BJ (cell line): ENCODE results near the gene FES. TPM values are rescaled to one million over a fixed set of nuclear protein-coding genes. Genes with fewer than 3 reads are reported as not detected.
A peak's percentile ranks its signal among the peaks of the same experiment; 100 is the strongest.

Experiments used
- CTCF ChIA-PET: fragments of 350-600 bp; formaldehyde crosslinking; extraction: SDS; loops from one replicate; lab custom pipeline; 2021; ENCODE audit warnings: antibody characterized with exemption, inconsistent platforms; lab: Yijun Ruan, JAX
- POLR2A ChIA-PET: fragments of 300-600 bp; sonication (Branson Sonifier 250); formaldehyde crosslinking; extraction: SDS; loops from one replicate; lab custom pipeline; 2021; ENCODE audit warnings: antibody characterized with exemption; lab: Charles Lee
- DNase-seq: peaks from one replicate; pipeline ENCODE4 v3.0.0-alpha.2; 2011; ENCODE audit warnings: low read depth
- H3K27me3 ChIP-seq: 2 replicates; pipeline ENCODE4 v1.6.0; 2011; ENCODE audit warnings: low read length; ENCODE audit not compliant: control insufficient read depth, insufficient read depth
- H3K36me3 ChIP-seq: 2 replicates; pipeline ENCODE4 v1.5.1; 2011; ENCODE audit warnings: low read length; ENCODE audit not compliant: control insufficient read depth, insufficient read depth
- H3K4me3 ChIP-seq: 2 replicates; pipeline ENCODE4 v1.5.1; 2011; ENCODE audit warnings: low read depth, mild to moderate bottlenecking, control low read depth, low read length
- CTCF ChIP-seq: IDR thresholded peaks from 2 replicates; pipeline ENCODE4 v1.5.1; 2011; ENCODE audit warnings: low read depth, mild to moderate bottlenecking, control low read depth, inconsistent platforms, low read length, moderate library complexity; ENCODE audit not compliant: insufficient read depth
- polyA plus RNA-seq: library from polyadenylated mRNA; depleted of rRNA; stranded (reverse); fragments of >200 nt; gene quantifications from 2 replicates; pipeline ENCODE4 v1.2.3, GENCODE V29; 2011

The FES gene
- polyA plus RNA-seq, 1 experiment: 11.1 TPM

GRCh38 chr15:90869601-90870353 lies 14.5 kb upstream of the FES start:
- POLR2A ChIA-PET: no interaction called here
- DNase-seq: no peak
- Histone ChIP-seq H3K36me3 (peaks cover 1% of the 10 kb centered on the region; the same call in 1 of the 2 replicates), H3K4me3 (no peak overlapping the region), H3K27me3 (no peaks in the 10 kb centered on the region)
- TF ChIP-seq CTCF: no peak
- CTCF ChIA-PET: interaction anchor here (0.6 to 2.3 kb wide), 2 partner anchors 16 to 96 kb away, joined by 3 to 10 read pairs; no protein-coding TSS in a partner anchor

- H3K36me3 ChIP-seq: peaks cover 1% of the 10 kb centered on the region; the same call in 1 of the 2 replicates
- no peak for TF ChIP-seq CTCF
- CTCF ChIA-PET: interaction anchor here (0.6 to 2.3 kb wide), 2 partner anchors 15 to 96 kb away, joined by 3 to 10 read pairs; no protein-coding TSS in a partner anchor
- H3K4me3 ChIP-seq: peak overlapping the region; percentile 71
- POLR2A ChIA-PET: no interaction called here
- H3K27me3 ChIP-seq: no peaks in the 10 kb centered on the region
- no peak for DNase-seq
These were observed 13.8 kb upstream of the FES start for GRCh38 chr15:90870354-90871138.

- DNase-seq: no peak
- Histone ChIP-seq H3K27me3 (no peaks in the 10 kb centered on the region), H3K4me3 (peak overlapping the region; percentile 71), H3K36me3 (peaks cover 7% of the 10 kb centered on the region; the same call in 1 of the 2 replicates)
- no peak for TF ChIP-seq CTCF
- CTCF ChIA-PET: interaction anchor here (0.8 to 2.3 kb wide), 2 partner anchors 14 to 61 kb away, joined by 3 to 10 read pairs; partner anchors contain the start of gene HDDC3
- POLR2A ChIA-PET: no interaction called here
These were observed 13.1 kb upstream of the FES start for GRCh38 chr15:90871139-90871715.

- no peak for TF ChIP-seq CTCF
- ChIA-PET POLR2A (interaction anchor here (0.6 kb wide), 1 partner anchor 1286 kb away, joined by 5 read pairs; no protein-coding TSS in a partner anchor), CTCF (interaction anchor here (0.8 to 2.3 kb wide), 2 partner anchors 14 to 60 kb away, joined by 3 to 10 read pairs; partner anchors contain the start of gene HDDC3)
- no peak for DNase-seq
- Histone ChIP-seq H3K4me3 (peak overlapping the region; percentile 71), H3K27me3 (no peaks in the 10 kb centered on the region), H3K36me3 (peaks cover 12% of the 10 kb centered on the region)
These were observed 12.4 kb upstream of the FES start for GRCh38 chr15:90871716-90872485.
